T-helper 2 cell (primary cell): ENCODE measurements around the gene RASSF9.

Source experiments
- DNase-seq, 5 experiments: peaks; one replicate each; pipeline versions ENCODE4 v3.0.0 to v3.0.0-alpha.2; 2012 to 2022

The RASSF9 gene

DNA sequence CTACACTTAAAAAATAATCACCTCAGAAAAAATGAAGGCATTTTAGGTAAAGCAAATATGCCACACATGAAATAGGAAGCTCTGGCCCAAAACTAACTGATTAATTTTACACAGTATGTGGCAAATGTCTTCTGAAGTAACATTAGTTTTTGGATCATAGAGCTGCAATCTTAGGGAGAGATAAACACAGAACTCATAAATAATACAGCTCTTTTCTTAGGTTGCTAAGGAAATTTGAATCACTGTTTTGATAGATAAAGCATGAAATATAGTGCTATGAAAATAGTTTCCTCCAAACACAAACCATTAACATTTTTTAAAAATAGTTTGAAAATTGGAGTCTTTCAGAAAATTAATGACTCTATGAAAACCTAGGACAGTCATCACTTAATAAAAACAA lies 15.0 kb downstream of the RASSF9 start:
- DNase-seq, result no peak

DNA sequence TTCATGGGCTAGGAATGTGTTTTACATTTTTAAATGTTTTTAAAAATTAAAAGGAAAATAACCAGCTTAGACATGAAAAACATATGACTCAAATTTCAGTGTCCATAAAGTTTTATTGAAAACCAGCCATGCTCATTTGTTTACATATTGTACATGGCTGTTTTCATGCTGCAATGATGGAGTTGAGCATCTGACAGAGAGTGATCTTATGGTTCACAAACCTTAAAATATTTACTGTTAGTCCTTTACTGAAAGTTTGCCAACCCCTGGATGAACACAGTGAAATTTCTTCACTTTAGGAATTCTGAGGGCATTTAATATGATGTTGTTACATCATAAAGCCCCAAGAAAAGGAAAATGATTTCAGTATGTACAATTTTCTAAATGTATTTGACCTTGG lies 16.1 kb downstream of the RASSF9 start:
- DNase-seq, result no peak

DNA sequence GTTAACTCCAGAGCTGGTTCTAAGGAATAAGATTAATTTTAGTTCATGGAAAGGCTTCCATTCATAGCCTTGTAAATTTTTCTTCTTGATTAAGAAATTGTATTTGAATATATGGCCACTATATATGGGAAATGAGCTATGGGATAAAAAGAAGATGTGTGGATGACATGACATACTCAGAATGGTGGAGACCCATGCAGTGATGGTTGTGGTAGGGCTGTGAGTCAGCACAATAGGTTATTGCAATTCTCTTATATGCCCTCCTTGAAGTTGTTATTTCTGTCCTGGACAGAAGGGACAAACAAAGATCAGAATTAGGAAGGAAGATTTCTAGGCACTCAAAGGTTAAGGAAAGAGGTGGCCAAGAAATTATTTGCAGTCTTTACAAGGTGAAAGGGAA lies 21.5 kb downstream of the RASSF9 start:
- no peak for DNase-seq

DNA sequence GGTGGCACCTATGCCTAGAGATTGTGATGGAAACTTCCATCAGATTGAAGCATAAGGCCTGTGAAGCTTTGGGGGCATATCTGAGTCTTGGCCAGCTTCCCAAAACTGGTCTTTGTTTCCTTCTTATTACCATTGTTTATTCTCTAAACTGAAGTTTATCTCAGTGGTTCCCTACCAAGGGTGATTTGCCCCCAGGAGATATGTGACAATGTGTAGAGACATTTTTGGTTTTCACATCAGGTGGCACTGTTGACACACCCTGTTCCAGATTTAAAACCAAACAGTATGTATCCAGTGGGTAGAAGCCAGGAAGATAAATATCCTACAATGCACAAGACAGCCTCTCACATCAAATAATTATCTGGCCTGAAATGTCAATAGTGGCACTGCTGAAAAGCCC lies 22.1 kb downstream of the RASSF9 start:
- DNase-seq, result no peak

DNA sequence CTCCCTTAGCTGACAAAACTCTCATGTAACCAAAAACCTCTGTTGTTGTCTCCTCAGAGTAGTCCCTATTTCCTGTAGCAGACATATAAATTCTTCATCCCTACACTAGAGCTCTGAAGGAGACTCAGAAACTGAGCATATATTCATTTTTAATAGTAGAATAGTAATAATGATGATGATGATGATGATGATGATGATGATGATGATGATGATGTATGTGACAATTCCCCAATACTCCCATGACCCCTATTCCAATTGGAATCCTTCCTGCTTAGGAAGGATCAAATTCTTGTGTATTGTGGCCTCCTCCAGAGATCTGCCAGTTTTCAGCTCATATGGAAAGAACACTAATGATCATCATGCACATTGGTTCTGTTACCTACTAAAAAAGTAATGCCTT lies 26.7 kb downstream of the RASSF9 start:
- DNase-seq, result no peak

DNA sequence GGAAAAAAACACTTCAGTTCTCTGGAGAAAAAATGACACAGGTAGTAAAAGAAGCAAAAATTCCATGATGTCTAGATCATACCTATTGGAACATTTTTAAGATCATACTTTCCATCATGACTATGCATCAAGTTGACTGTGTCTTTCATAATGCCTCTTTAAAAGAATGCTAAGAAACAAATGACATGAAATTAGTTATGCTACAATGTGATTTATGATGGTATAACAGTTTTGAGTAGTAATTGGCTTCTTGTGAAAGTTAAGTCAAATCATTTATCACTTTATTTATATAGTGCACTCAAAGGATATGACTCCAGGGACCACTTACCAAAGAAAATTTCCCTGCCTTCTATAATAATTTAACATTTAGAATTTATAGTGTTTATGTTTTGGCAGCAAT lies 28.5 kb downstream of the RASSF9 start:
- no peak for DNase-seq

DNA sequence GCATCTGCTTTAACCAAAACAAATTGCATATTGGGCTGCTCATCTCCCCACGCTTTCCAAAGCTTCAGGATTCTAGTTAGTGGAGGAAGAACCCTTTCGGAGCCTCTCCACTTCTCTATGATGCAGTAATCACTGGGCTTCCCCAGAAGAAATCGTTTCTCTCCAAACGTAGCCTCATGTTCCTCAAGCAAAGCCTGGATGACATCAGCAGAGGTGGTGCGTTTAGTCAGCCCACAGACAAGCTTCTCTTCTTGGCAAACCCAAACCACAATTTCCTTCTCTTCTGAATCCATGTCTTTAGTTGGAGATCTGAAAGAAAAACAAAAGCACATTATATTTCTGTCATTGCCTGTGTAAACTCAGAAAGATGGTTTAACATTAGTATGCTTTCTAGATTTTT lies 30.6 kb downstream of the RASSF9 start:
- no peak for DNase-seq

DNA sequence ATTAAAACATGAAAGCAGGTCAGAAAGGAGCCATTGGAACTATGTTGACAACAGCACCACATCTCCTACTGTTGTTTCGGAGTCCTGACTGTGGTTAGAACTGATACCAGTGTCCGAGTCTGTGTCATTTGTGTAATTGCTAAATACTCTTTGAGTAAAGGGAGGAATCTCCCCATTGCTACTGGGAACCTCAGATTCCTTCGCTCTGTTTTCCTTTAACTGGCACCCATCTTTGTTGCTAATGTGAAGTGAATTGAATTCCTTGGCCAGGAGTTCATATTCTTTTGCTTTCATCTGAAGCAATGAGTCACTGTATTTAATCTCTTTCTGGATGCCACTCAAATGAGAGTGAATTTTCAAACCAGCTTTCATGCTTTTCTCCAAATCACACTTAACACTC lies 31.5 kb downstream of the RASSF9 start:
- DNase-seq, result no peak

DNA sequence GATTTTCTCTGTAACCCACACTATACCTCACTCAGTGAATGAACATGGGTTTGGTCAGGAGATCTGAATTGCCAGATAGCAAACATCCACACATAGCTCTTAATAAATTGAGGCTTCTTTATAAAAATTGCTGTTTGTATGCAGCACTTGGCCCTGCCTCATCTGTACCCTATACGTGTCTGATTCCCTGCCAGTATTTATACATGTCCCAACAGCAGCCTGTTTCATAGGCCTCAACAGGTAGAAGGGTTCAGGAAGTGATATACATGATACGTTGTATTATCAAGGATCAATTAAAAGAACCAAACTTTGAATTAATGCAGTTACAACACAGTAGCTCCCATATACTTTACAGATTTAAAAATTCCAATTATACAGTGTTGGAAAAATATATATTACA lies 32.3 kb downstream of the RASSF9 start:
- no peak for DNase-seq

DNA sequence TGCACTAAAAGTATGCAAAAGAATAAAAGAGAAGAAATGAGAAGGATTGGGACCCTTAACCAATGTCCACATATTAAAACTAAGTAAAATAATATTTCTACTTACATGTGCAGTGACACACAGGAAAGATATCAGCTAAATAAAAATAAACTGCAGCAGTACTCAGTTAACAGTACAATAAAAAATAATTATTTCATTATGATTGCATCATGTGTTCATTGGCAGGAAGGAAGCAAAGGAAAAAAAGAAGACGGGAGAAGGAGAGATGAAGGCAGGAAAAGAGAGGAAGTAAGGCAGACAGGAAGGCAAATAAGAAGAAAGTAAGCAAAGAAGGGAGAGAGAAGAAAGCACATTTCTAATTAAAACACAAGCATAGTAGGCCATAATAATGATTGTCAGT lies 33.0 kb downstream of the RASSF9 start:
- no peak for DNase-seq

DNA sequence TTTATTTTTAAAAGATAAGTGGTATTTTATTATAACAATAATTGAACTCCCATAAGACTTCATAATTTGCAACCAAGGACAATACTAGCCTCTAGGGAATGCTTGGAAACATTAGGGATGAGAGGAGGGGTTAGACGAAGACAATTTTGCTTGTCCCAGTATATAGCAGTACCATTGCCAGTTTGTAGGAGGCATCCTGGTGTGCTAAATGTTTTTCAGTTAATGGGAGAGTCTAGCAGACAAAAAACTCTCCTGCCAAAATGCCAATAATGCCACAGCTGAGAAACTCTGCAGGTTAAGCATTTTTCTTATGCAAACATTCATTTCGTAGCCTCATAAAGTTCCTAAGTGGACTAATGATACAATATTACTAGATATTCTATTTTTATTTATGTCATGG lies 38.1 kb downstream of the RASSF9 start:
- no peak for DNase-seq

DNA sequence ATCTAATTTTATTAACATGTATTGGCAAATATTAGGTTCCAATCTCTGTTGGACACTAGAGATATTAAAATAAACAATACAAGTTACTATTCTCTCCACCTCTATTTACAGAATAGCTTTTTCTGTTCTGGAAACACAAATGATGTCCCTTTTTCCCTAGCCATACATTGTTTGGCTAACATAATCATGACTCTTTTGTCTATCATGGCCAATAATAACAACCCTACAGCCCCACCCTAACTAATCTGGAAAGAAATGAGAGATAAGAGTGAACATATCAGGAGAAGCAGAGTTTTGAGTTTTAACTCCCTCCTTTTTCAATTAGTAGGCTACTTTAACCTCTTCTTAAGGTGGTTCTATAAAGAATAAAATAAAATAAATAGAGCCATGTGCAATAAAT lies 40.2 kb downstream of the RASSF9 start:
- no peak for DNase-seq

DNA sequence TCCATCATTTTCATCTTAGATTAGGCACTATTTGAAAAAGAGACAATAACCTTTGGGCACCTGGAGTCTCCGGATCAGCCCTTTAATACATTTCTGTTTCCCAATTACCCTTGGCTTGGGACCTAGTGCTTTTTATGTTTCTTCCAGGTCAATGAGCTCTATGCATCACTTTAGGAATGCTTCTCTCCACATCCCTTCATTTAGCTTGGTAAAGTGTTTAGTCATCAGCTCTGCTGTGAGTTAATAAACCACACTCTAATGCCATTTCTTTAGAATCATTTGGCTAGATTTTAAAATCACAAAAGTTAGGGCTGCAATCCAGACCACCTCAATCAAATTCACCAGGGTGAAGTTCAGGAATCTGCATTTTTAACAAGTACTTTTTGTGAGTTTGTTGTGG lies 41.7 kb downstream of the RASSF9 start:
- DNase-seq, result no peak

DNA sequence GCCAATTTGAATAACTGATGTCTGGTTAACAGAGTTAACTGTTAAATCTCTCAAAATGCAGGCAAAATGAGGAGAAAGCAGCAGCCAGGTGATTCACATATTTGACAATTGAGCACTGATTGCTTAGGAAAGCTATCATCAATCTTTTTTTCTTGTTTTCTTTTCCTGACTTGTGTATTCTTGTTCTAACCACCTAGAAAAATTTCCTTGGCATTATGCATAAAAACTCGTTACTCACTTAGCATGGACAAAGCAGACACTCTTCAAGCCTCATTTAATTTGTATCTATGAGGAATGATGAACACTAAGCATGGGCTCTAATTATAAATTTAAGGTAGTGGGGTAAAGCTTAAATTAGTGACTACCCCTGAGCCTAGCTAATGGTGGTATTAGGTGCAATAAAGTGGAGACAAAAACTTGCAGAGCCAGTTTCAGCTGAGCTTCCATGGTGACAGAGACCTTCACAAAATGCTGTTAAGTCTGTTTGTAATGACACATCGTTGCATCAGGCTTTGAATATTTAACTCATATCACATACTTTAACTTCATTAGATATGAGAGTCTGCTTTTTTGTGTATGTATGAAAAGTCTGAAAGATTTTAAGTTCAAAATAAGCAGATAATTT lies 52.0 kb downstream of the RASSF9 start:
- no peak for DNase-seq

DNA sequence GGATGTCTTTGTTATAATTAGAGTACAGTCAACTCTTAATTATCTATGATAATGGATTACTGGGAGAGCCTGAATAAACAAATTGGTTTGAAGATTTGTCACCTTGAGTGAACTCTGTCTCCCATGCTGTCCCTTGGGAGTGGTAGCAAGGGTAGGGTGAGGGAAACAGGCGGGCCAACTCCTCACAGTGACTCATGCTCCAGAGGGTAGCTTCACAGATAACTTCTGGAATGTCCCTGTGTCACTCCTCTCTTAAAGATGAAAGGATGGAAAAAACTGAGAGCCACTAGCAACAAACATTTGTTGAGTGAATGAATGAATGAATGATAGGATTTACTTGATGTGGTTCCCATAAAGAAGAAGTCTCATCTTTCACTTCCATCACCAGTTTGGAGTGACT lies 53.5 kb downstream of the RASSF9 start:
- no peak for DNase-seq

DNA sequence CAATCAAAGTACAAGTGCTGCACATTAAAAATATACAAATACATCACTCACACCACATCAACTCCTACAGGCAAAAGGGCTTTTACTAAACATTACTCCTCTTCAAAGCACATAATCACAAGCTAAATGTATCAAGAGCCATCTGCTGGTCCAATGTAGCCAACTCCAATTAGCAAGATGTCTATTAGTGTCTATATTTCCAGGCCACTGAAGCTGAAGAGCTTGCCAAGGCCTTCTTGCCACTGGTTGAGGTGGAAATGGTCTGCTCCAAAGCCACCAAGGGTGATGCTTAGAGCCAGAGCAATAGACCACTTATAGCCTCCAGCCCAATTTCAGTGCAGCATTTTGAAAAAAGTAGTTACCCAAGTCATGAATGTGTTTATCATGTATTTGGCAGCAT lies 54.4 kb downstream of the RASSF9 start:
- no peak for DNase-seq

DNA sequence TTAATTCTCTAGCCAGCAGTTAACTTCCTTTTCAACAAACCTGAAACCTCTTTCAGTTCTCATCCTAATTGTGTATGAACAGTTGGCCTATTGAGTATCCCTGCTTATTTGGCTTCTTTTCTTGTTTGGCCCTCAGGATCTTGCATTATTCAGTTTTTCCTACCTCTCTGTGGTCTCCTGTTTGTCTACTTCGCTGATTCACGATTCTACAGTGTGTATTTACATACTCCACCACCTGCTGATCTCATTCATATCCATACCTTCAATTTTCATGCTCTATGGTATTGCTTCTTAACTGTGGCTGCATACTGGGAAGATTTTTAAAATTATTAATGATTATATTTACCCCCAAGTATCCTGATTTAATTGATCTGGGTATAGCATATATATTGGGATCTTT lies 56.4 kb downstream of the RASSF9 start:
- DNase-seq, result no peak

DNA sequence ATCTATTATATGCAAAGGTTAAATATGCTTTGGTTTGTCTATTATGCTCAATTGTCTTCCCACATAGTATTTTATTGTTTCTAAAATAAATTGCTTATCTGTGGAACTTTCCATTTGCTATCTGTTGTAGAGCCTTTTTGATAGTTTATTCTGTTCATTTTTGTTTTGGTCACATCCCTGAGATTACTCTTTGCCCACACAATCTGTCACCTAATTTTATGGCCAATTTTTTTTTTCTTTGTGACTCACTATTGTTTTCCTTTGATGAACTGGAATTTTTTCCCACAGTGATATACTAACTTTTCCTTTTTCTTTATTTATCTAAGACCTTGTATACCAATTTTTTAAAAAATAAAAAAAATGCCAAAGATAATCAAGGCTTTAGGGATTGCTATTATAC lies 61.1 kb downstream of the RASSF9 start:
- DNase-seq, result no peak

DNA sequence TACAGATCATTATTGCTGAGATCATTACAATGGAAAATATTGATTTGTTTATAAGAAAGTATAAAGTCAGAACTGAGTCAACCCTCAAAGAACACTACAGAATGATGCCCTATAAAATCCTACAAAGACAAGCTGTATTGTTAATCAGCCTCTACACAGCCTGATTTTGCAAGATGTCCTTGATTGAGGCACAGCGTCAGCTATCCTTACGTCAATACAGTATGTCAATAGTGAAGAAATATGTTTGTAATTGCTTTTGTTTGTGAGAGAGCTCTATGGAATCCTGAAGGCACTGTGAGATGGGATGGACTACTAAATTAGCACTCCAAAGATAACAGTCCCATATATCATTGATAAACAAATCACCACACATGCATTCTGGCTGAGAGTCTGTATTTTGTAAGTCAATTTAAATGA lies 70.7 kb downstream of the RASSF9 start:
- no peak for DNase-seq

DNA sequence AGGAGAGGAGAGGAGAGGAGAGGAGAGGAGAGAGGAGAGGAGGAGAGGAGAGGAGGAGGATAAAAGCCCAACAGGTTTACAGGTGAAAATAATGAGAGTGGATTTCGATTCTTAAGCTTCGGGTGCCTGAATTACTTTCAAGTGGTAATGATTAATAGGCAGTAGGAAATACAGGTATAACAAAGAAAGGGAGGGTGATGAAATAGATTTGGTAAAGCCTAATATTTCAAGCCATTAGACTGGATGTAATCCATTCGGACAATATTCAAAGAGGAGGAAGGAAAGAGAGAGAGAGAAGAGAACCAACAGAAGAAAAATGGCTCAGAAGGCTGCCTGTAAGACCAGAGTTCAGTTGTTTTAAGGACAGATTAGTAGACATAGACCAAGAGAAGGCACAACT lies 76.6 kb downstream of the RASSF9 start:
- DNase-seq, result no peak

DNA sequence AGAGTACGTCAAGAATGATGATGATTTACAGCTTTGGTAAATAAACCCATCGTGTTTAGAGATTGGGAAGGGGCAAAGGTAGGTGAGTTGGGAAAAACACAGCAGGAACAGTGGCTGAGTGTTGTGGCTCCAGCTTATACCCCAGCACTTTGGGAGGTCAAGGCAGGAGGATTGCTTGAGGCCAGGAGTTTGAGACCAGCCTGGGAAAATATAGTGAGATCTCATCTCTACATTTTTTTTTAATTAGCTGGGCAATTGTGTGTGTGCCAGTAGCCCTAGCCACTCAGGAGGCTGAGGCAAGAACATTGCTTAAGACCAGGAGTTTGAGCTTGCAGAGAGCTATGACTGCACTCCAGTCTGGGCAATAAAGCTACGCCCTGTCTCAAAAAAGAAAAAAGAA lies 77.1 kb downstream of the RASSF9 start:
- no peak for DNase-seq

DNA sequence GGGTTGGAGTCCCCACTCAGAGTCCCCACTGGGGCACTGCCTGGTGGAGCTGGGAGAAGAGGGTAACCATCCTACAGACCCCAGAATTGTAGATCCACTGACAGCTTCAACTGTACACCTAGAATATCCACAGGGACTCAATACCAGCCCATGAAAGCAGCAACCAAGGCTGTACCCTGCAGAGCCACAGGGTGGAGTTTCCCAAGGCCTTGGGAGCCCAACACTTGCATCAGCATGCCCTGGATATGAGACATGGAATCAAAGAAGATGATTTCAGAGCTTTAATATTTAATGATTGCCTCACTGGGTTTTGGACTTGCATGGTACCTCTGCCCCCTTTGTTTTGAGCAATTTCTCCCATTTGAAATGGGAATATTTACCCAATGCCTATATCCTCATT lies 80.4 kb downstream of the RASSF9 start:
- no peak for DNase-seq
